ENCODE results near the gene TDRD7. TPM values are rescaled to one million over a fixed set of nuclear protein-coding genes. Genes with fewer than 3 reads are reported as not detected.

Gene TDRD7
- polyA plus RNA-seq, 1 donor from 2014 or later = 9.7 TPM

GRCh38 chr9:97507428-97507984 is 95.6 kb downstream of the TDRD7 start:
- Histone ChIP-seq H3K9me3 (ENCODE audit: low read length) (no peaks in the 10 kb centered on the region), H3K9ac (ENCODE audit: low read length) (no peak overlapping the region), H3K79me2 (replicated peaks; ENCODE audit: insufficient read depth, low read length) (no peaks in the 10 kb centered on the region), H2AFZ (ENCODE audit: low read depth, low read length) (no peak overlapping the region), H4K20me1 (ENCODE audit: insufficient read depth) (no peaks in the 10 kb centered on the region), H3K27ac (ENCODE audit: low read length) (no peak overlapping the region), H3K4me2 (ENCODE audit: low read length) (no peak overlapping the region), H3K27me3 (ENCODE audit: insufficient read depth, low read depth, low read length) (peaks cover 23% of the 10 kb centered on the region), H3K36me3 (ENCODE audit: insufficient read depth, low read length) (no peaks in the 10 kb centered on the region), H3F3A (ENCODE audit: insufficient read depth, low read length, poor library complexity, severe bottlenecking) (no peaks in the 10 kb centered on the region), H3K4me3 (ENCODE audit: low read length) (no peak overlapping the region), H3K9me2 (ENCODE audit: insufficient read depth, low read length) (no peaks in the 10 kb centered on the region)
- no peak for TF ChIP-seq MXI1 (conservative IDR thresholded peaks at IDR 0.05; ENCODE audit: poor library complexity, severe bottlenecking)
- TF ChIP-seq SMC3 (conservative IDR thresholded peaks at IDR 0.05; ENCODE audit: poor library complexity) = no peak
- no peak for TF ChIP-seq EP300 (conservative IDR thresholded peaks at IDR 0.05; ENCODE audit: poor library complexity, severe bottlenecking)
- no peak for TF ChIP-seq EZH2 (IDR thresholded peaks at IDR 0.05; ENCODE audit: borderline replicate concordance, insufficient read depth, low read length, poor library complexity, severe bottlenecking)
- TF ChIP-seq REST (IDR thresholded peaks at IDR 0.05; ENCODE audit: borderline replicate concordance) = no peak
- TF ChIP-seq RAD21 (conservative IDR thresholded peaks at IDR 0.05) = no peak

- no peak overlapping the region for H3K9ac ChIP-seq (ENCODE audit: low read length)
- H3K4me2 ChIP-seq (ENCODE audit: low read length) = no peak overlapping the region
- no peaks in the 10 kb centered on the region for H3K79me2 ChIP-seq (replicated peaks; ENCODE audit: insufficient read depth, low read length)
- no peaks in the 10 kb centered on the region for H4K20me1 ChIP-seq (ENCODE audit: insufficient read depth)
- H3K9me3 ChIP-seq (ENCODE audit: low read length) = no peaks in the 10 kb centered on the region
- H2AFZ ChIP-seq (ENCODE audit: low read depth, low read length) = no peak overlapping the region
- no peaks in the 10 kb centered on the region for H3K36me3 ChIP-seq (ENCODE audit: insufficient read depth, low read length)
- H3K4me3 ChIP-seq (ENCODE audit: low read length) = no peak overlapping the region
- H3K9me2 ChIP-seq (ENCODE audit: insufficient read depth, low read length) = no peaks in the 10 kb centered on the region
- TF ChIP-seq EZH2 (IDR thresholded peaks at IDR 0.05; ENCODE audit: borderline replicate concordance, insufficient read depth, low read length, poor library complexity, severe bottlenecking) (no peak), TAF1 (IDR thresholded peaks at IDR 0.05; ENCODE audit: low read depth) (no peak), POLR2AphosphoS5 (IDR thresholded peaks at IDR 0.05) (no peak), REST (IDR thresholded peaks at IDR 0.05; ENCODE audit: borderline replicate concordance) (no peak), EP300 (conservative IDR thresholded peaks at IDR 0.05; ENCODE audit: poor library complexity, severe bottlenecking) (no peak), RAD21 (conservative IDR thresholded peaks at IDR 0.05) (no peak), MXI1 (conservative IDR thresholded peaks at IDR 0.05; ENCODE audit: poor library complexity, severe bottlenecking) (no peak), SMC3 (conservative IDR thresholded peaks at IDR 0.05; ENCODE audit: poor library complexity) (no peak), CTCF (IDR thresholded peaks at IDR 0.05; ENCODE audit: poor library complexity, severe bottlenecking) (no peak)
- H3K27ac ChIP-seq (ENCODE audit: low read length) = no peak overlapping the region
- H3F3A ChIP-seq (ENCODE audit: insufficient read depth, low read length, poor library complexity, severe bottlenecking) = no peaks in the 10 kb centered on the region
- H3K27me3 ChIP-seq (ENCODE audit: insufficient read depth, low read depth, low read length) = peaks cover 10% of the 10 kb centered on the region
Measured at GRCh38 chr9:97508852-97509251, 97.0 kb downstream of the TDRD7 start.
